ENCODE measurements around the gene WWOX. TPM values are rescaled to one million over a fixed set of nuclear protein-coding genes. Genes with fewer than 3 reads are reported as not detected.

WWOX gene
- total RNA-seq, 1 donor, result 8.2 TPM

GRCh38 chr16:78069913-78070312 lies 29.5 kb upstream of the WWOX start:
- no peak for DNase-seq (ENCODE audit: low read depth)
- H3K4me3 ChIP-seq (ENCODE audit: low read depth, low read length), result no peak overlapping the region
- no peak for TF ChIP-seq CTCF (IDR thresholded peaks at IDR 0.05; ENCODE audit: insufficient read depth, low read depth, low read length)

GRCh38 chr16:78072275-78072674 lies 27.2 kb upstream of the WWOX start:
- no peak for TF ChIP-seq CTCF (IDR thresholded peaks at IDR 0.05; ENCODE audit: insufficient read depth, low read depth, low read length)
- DNase-seq (ENCODE audit: low read depth), result no peak

GRCh38 chr16:78075800-78076199 lies 23.7 kb upstream of the WWOX start:
- H3K4me3 ChIP-seq (ENCODE audit: low read depth, low read length), result no peak overlapping the region
- TF ChIP-seq CTCF (IDR thresholded peaks at IDR 0.05; ENCODE audit: insufficient read depth, low read depth, low read length), result no peak
- no peak for DNase-seq (ENCODE audit: low read depth)

More at GRCh38 chr16:78072275-78072674, 27.2 kb upstream of the WWOX start:
- H3K4me3 ChIP-seq (ENCODE audit: low read depth, low read length), result no peak overlapping the region

GRCh38 chr16:78081341-78081740 lies 18.1 kb upstream of the WWOX start:
- no peak for TF ChIP-seq CTCF (IDR thresholded peaks at IDR 0.05; ENCODE audit: insufficient read depth, low read depth, low read length)

GRCh38 chr16:78091419-78091818 lies 8.0 kb upstream of the WWOX start:
- TF ChIP-seq CTCF (IDR thresholded peaks at IDR 0.05; ENCODE audit: insufficient read depth, low read depth, low read length), result no peak
- H3K4me3 ChIP-seq (ENCODE audit: low read depth, low read length), result no peak overlapping the region
- DNase-seq (ENCODE audit: low read depth), result no peak

More at GRCh38 chr16:78081341-78081740, 18.1 kb upstream of the WWOX start:
- DNase-seq (ENCODE audit: low read depth), result no peak
- H3K4me3 ChIP-seq (ENCODE audit: low read depth, low read length), result no peak overlapping the region

- H3K4me3 ChIP-seq (ENCODE audit: low read depth, low read length), result no peak overlapping the region
- DNase-seq (ENCODE audit: low read depth), result no peak
- no peak for TF ChIP-seq CTCF (IDR thresholded peaks at IDR 0.05; ENCODE audit: insufficient read depth, low read depth, low read length)
Observed at GRCh38 chr16:78092758-78093157, 6.7 kb upstream of the WWOX start.

GRCh38 chr16:78094166-78094565 lies 5.3 kb upstream of the WWOX start:
- peak; percentile 44 for TF ChIP-seq CTCF (IDR thresholded peaks at IDR 0.05; ENCODE audit: insufficient read depth, low read depth, low read length)
- peak; percentile 38 for DNase-seq (ENCODE audit: low read depth)

More at GRCh38 chr16:78094166-78094565, 5.3 kb upstream of the WWOX start:
- no peak overlapping the region for H3K4me3 ChIP-seq (ENCODE audit: low read depth, low read length)
